ENCODE data around the gene LRPAP1.
"Not testable (repeated sequence)": the region's sequence is repeated elsewhere in the genome, so short reads cannot be mapped to it uniquely, and the experiment has no call there.

- not testable (repeated sequence) for TF ChIP-seq POLR2AphosphoS5 (IDR thresholded peaks at IDR 0.05; ENCODE audit: insufficient read depth, low read depth, low read length); CTCF (IDR thresholded peaks at IDR 0.05; ENCODE audit: extremely low read depth in 1 of 2, insufficient read depth in 1 of 2, low read depth in 1 of 2, low read length in 2 of 2); POLR2A (IDR thresholded peaks at IDR 0.05; ENCODE audit: low read depth, low read length); EZH2 (IDR thresholded peaks at IDR 0.05; ENCODE audit: borderline replicate concordance, low read depth, low read length, severe bottlenecking); MYC (IDR thresholded peaks at IDR 0.05; ENCODE audit: low read depth, low read length); FOS (IDR thresholded peaks at IDR 0.05; ENCODE audit: borderline replicate concordance, insufficient read depth, low read length); MAX (IDR thresholded peaks at IDR 0.05; ENCODE audit: insufficient read depth, insufficient read length); JUN (IDR thresholded peaks at IDR 0.05; ENCODE audit: borderline replicate concordance, insufficient read depth, insufficient read length, low read depth)
Measured at GRCh38 chr4:3560465-3560864, 28.2 kb upstream of the LRPAP1 start.
